ENCODE results near the gene PNP. TPM values are rescaled to one million over a fixed set of nuclear protein-coding genes. Genes with fewer than 3 reads are reported as not detected.
A peak's percentile ranks its signal among the peaks of the same experiment; 100 is the strongest.

PNP gene
- total and polyA plus RNA-seq, 7 donors = 3.7 to 42.5 (median 6.0) TPM

DNA sequence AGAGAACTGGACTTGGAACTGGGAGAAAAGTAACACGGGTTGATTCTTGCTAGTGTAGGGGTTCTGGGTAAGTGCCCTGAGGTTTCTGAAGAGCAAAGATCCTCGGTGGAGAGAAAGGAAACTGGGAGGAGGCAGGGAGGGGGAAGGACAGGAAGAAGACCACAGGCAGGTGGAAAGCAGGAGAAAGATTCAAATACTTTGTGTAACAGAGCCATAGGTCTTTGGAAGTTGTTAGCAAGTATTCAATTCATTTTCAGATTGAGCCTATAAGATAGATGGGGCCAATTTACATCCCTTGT lies 1.3 kb downstream of the PNP start:
- 1 to 6% (median 3%) methylated on average over 2 of the region's 2 CpGs for WGBS, 3 donors
- H3K4me3 ChIP-seq = peak overlapping the region; percentile 78
- ATAC-seq = no peak
- H3K9me3 ChIP-seq = no peaks in the 10 kb centered on the region
- peaks cover 6% of the 10 kb centered on the region for H3K4me1 ChIP-seq
- no peak for DNase-seq
- TF ChIP-seq CTCF (IDR thresholded peaks at IDR 0.05) = no peak
- H3K27me3 ChIP-seq (ENCODE audit: insufficient read depth in 3 of 3, low read length in 2 of 3) = no peaks in the 10 kb centered on the region
- intact Hi-C loops (cut with DNase I) = no loop called here
- peak overlapping the region; percentile 75 for H3K27ac ChIP-seq
- H3K36me3 ChIP-seq (ENCODE audit: insufficient read depth in 1 of 2, low read depth in 1 of 2) = peaks cover 4 to 31% of the 10 kb centered on the region in 2 donors

GRCh38 chr14:20472536-20473169 lies 3.4 kb downstream of the PNP start:
- no peak for TF ChIP-seq CTCF (IDR thresholded peaks at IDR 0.05)
- no peak for DNase-seq
- Histone ChIP-seq H3K27me3 (ENCODE audit: insufficient read depth in 3 of 3, low read length in 2 of 3) (no peaks in the 10 kb centered on the region), H3K4me1 (peaks cover 6% of the 10 kb centered on the region), H3K27ac (no peak overlapping the region), H3K36me3 (ENCODE audit: insufficient read depth in 1 of 2, low read depth in 1 of 2) (peaks cover 13 to 45% of the 10 kb centered on the region in 2 donors), H3K9me3 (no peaks in the 10 kb centered on the region), H3K4me3 (no peak overlapping the region)
- ATAC-seq = no peak
- 87 to 92% (median 91%) methylated on average over 2 of the region's 2 CpGs for WGBS, 3 donors
- intact Hi-C loops (cut with DNase I) = no loop called here

DNA sequence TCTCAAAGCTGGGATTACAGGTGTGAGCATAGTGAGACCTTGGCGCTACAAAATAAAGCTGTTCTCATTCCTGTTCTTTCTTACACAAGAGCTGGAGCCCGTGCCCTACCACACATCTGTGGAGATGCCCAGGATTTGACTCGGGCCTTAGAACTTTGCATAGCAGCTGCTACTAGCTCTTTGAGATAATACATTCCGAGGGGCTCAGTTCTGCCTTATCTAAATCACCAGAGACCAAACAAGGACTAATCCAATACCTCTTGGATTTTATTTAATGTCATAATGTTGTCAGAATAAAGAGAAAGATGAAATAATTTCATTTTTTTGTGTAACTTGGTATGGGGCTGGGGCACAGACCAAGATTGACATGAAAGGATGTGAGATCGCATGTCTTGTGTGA lies 7.6 kb downstream of the PNP start:
- intact Hi-C loops (cut with DNase I) = no loop called here

DNA sequence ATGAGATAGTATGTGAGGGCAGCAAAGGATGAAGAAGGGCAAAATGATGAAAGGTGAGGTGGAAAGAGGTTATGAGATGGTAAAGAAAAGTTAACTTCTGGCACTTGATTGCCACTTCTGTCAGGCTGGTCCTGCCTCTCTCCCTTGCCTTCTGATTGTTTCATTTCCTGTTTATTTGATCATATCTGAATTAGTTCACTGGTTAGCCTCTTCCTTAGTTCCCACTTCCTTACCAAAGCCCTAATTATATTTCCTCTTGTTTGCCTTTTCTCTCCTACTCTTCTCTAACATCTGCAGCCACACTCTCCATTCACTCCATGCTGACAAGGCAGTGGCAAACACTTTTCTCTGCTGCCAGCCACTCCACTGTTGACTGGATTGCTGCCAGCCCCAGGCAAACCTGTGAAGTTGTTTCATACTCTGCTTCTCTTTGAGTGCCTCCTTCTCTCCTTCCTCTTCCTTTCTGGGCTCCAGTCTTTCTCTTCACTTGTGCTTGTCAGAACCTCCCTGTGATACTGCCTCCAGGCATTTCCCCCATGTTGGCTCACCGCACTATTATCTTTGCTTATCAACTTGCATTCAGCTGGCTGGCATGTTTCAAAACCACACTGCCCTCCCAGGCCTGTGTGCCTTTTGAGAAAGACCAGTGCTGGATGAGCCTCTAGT lies 8.1 kb downstream of the PNP start:
- H3K27me3 ChIP-seq (ENCODE audit: insufficient read depth in 3 of 3, low read length in 2 of 3) = no peaks in the 10 kb centered on the region
- no peak for ATAC-seq
- H3K4me1 ChIP-seq = no peaks in the 10 kb centered on the region
- intact Hi-C loops (cut with DNase I) = no loop called here
- 71 to 82% (median 75%) methylated on average over 1 of the region's 1 CpG for WGBS, 3 donors
- peaks cover 13 to 43% of the 10 kb centered on the region in 2 donors for H3K36me3 ChIP-seq (ENCODE audit: insufficient read depth in 1 of 2, low read depth in 1 of 2)
- DNase-seq = no peak
- no peak overlapping the region for H3K4me3 ChIP-seq
- no peak overlapping the region for H3K27ac ChIP-seq
- H3K9me3 ChIP-seq = no peaks in the 10 kb centered on the region
- TF ChIP-seq CTCF (IDR thresholded peaks at IDR 0.05) = no peak

More for the DNA sequence above, 7.6 kb downstream of the PNP start:
- no peak for TF ChIP-seq CTCF (IDR thresholded peaks at IDR 0.05)
- DNase-seq = no peak
- Histone ChIP-seq H3K4me3 (no peak overlapping the region), H3K27ac (no peak overlapping the region), H3K4me1 (no peaks in the 10 kb centered on the region), H3K9me3 (no peaks in the 10 kb centered on the region), H3K27me3 (ENCODE audit: insufficient read depth in 3 of 3, low read length in 2 of 3) (no peaks in the 10 kb centered on the region), H3K36me3 (ENCODE audit: insufficient read depth in 1 of 2, low read depth in 1 of 2) (peaks cover 13 to 45% of the 10 kb centered on the region in 2 donors)
- 81 to 86% (median 85%) methylated on average over 5 of the region's 5 CpGs for WGBS, 3 donors
- no peak for ATAC-seq
